ENCODE data around the gene GRIA3. TPM values are rescaled to one million over a fixed set of nuclear protein-coding genes. Genes with fewer than 3 reads are reported as not detected.

Gene GRIA3
- total RNA-seq, 1 experiment from 2014 or later, result not detected

- Histone ChIP-seq H3K4me3 (replicated peaks in 1 of 2; ENCODE audit: low read depth in 1 of 2, low read length in 2 of 2) (no peak overlapping the region), H3K27ac (ENCODE audit: low read depth, low read length) (no peak overlapping the region), H3K9me2 (ENCODE audit: insufficient read depth) (no peaks in the 10 kb centered on the region), H4K20me1 (ENCODE audit: insufficient read depth) (no peaks in the 10 kb centered on the region), H3K9me3 (ENCODE audit: control insufficient read depth in 1 of 2, insufficient read depth in 1 of 2, low read depth in 1 of 2, low read length in 2 of 2) (no peaks in the 10 kb centered on the region), H3K79me2 (ENCODE audit: insufficient read depth, low read length) (no peaks in the 10 kb centered on the region), H3K27me3 (ENCODE audit: insufficient read depth, low read length) (no peaks in the 10 kb centered on the region), H3K4me2 (ENCODE audit: low read length) (no peak overlapping the region), H2AFZ (ENCODE audit: low read depth, low read length, poor library complexity, severe bottlenecking) (no peak overlapping the region), H3K36me3 (ENCODE audit: control insufficient read depth in 1 of 2, insufficient read depth in 2 of 2, low read length in 2 of 2) (no peaks in the 10 kb centered on the region), H3K9ac (ENCODE audit: low read length) (no peak overlapping the region), H3K4me1 (ENCODE audit: control insufficient read depth in 1 of 2, insufficient read depth in 2 of 2, low read length in 2 of 2) (no peaks in the 10 kb centered on the region)
- ATAC-seq, result no peak
- ChIA-PET CTCF (no interaction called here), POLR2A (no interaction called here), RAD21 (ENCODE audit: low non-redundant PET in 1 of 2, low total read pairs in 2 of 2, uncharacterized antibody in 2 of 2, unreplicated experiment in 2 of 2) (no interaction called here)
- no peak for DNase-seq (ENCODE audit: low read depth, low spot score)
- no peak for TF ChIP-seq CTCF (IDR thresholded peaks at IDR 0.05 in 2 of 3, conservative IDR thresholded peaks at IDR 0.05 in 1 of 3; ENCODE audit: borderline replicate concordance in 1 of 3, insufficient read depth in 1 of 3, low read depth in 2 of 3, low read length in 2 of 3)
- TF ChIP-seq SIN3A (IDR thresholded peaks at IDR 0.05; ENCODE audit: low read depth), result no peak
- no peak for TF ChIP-seq TCF7L2 (IDR thresholded peaks at IDR 0.05; ENCODE audit: borderline replicate concordance, extremely low read depth, insufficient read depth, insufficient read length)
- TF ChIP-seq POLR2AphosphoS5 (IDR thresholded peaks at IDR 0.05; ENCODE audit: low read depth, low read length), result no peak
- no peak for TF ChIP-seq JUND (IDR thresholded peaks at IDR 0.05)
- TF ChIP-seq CBX3 (IDR thresholded peaks at IDR 0.05; ENCODE audit: low read depth), result no peak
- intact Hi-C loops (cut with micrococcal nuclease), result no loop called here
- BruUV-seq (replicated peaks), result no TSS peak
Measured at GRCh38 chrX:123487236-123487635, 303.2 kb downstream of the GRIA3 start.

GRCh38 chrX:123487669-123488068 lies 303.6 kb downstream of the GRIA3 start:
- no peak overlapping the region for H3K4me2 ChIP-seq (ENCODE audit: low read length)
- no peaks in the 10 kb centered on the region for H3K9me3 ChIP-seq (ENCODE audit: control insufficient read depth in 1 of 2, insufficient read depth in 1 of 2, low read depth in 1 of 2, low read length in 2 of 2)
- H3K4me1 ChIP-seq (ENCODE audit: control insufficient read depth in 1 of 2, insufficient read depth in 2 of 2, low read length in 2 of 2), result no peaks in the 10 kb centered on the region
- no peak overlapping the region for H3K9ac ChIP-seq (ENCODE audit: low read length)
- BruUV-seq (replicated peaks), result no TSS peak
- RAD21 ChIA-PET (ENCODE audit: low non-redundant PET in 1 of 2, low total read pairs in 2 of 2, uncharacterized antibody in 2 of 2, unreplicated experiment in 2 of 2), result no interaction called here
- H3K79me2 ChIP-seq (ENCODE audit: insufficient read depth, low read length), result no peaks in the 10 kb centered on the region
- no peak overlapping the region for H3K4me3 ChIP-seq (replicated peaks in 1 of 2; ENCODE audit: low read depth in 1 of 2, low read length in 2 of 2)
- no peaks in the 10 kb centered on the region for H3K9me2 ChIP-seq (ENCODE audit: insufficient read depth)
- H3K27me3 ChIP-seq (ENCODE audit: insufficient read depth, low read length), result no peaks in the 10 kb centered on the region
- no peaks in the 10 kb centered on the region for H4K20me1 ChIP-seq (ENCODE audit: insufficient read depth)
- CTCF ChIA-PET, result no interaction called here
- POLR2A ChIA-PET, result no interaction called here
- no peak overlapping the region for H2AFZ ChIP-seq (ENCODE audit: low read depth, low read length, poor library complexity, severe bottlenecking)
- intact Hi-C loops (cut with micrococcal nuclease), result no loop called here
- no peaks in the 10 kb centered on the region for H3K36me3 ChIP-seq (ENCODE audit: control insufficient read depth in 1 of 2, insufficient read depth in 2 of 2, low read length in 2 of 2)
- H3K27ac ChIP-seq (ENCODE audit: low read depth, low read length), result no peak overlapping the region
- no peak for DNase-seq (ENCODE audit: low read depth, low spot score)
- no peak for ATAC-seq
- TF ChIP-seq ZFX (IDR thresholded peaks at IDR 0.05) (no peak), CTCF (IDR thresholded peaks at IDR 0.05 in 2 of 3, conservative IDR thresholded peaks at IDR 0.05 in 1 of 3; ENCODE audit: borderline replicate concordance in 1 of 3, insufficient read depth in 1 of 3, low read depth in 2 of 3, low read length in 2 of 3) (no peak), EZH2 (IDR thresholded peaks at IDR 0.05) (no peak), FOSL1 (IDR thresholded peaks at IDR 0.05; ENCODE audit: low read depth) (no peak), ELF1 (IDR thresholded peaks at IDR 0.05; ENCODE audit: borderline replicate concordance, low read depth) (no peak), ZBTB33 (IDR thresholded peaks at IDR 0.05; ENCODE audit: extremely low read depth, insufficient replicate concordance, low read length) (no peak), ATF3 (IDR thresholded peaks at IDR 0.05) (no peak)
